Ascending aorta (tissue), 2 donors: ENCODE measurements around the gene FILIP1L. TPM values are rescaled to one million over a fixed set of nuclear protein-coding genes. Genes with fewer than 3 reads are reported as not detected.

Experiments
- DNase-seq, 2 donors: peaks; one replicate each; pipeline ENCODE4 v3.0.0-alpha.2; 2019; ENCODE audit warnings: low spot score in 2 of 2
- H3K27ac ChIP-seq, 2 donors: fragments of 200-600 bp; sonication (generic); one replicate each; pipeline ENCODE4 v1.5.1; 2016 to 2017; ENCODE audit warnings: mild to moderate bottlenecking in 1 of 2
- H3K27me3 ChIP-seq: fragments of 200-600 bp; sonication (generic); one replicate; pipeline ENCODE4 v1.5.1; 2017
- H3K36me3 ChIP-seq, 2 donors: fragments of 200-600 bp; sonication (generic); one replicate each; pipeline ENCODE4 v1.5.1; 2016
- H3K4me1 ChIP-seq, 2 donors: fragments of 200-600 bp; sonication (generic); one replicate each; pipeline ENCODE4 v1.5.1; 2016 to 2017; ENCODE audit warnings: mild to moderate bottlenecking in 1 of 2
- H3K4me3 ChIP-seq, 2 donors: fragments of 200-600 bp; sonication (generic); one replicate each; pipeline ENCODE4 v1.5.1; 2016 to 2017; ENCODE audit warnings: mild to moderate bottlenecking in 1 of 2
- H3K9me3 ChIP-seq, 2 donors: fragments of 200-600 bp; sonication (generic); one replicate each; pipeline ENCODE4 v1.5.1; 2016
- CTCF ChIP-seq, 3 experiments: fragments of 200-600 bp in 2 of 3; fragments of 450-650 bp in 1 of 3; sonication (generic) in 2 of 3; IDR thresholded peaks; one replicate each; pipeline ENCODE4 v1.5.1; 2016 to 2019; ENCODE audit warnings: antibody characterized with exemption in 3 of 3, mild to moderate bottlenecking in 1 of 3, moderate library complexity in 1 of 3
- intact Hi-C: fragments of 100-400 bp; cut with DNase I; formaldehyde crosslinking; loops from one replicate; pipeline ENCODE4 v1.15.1; 2023
- total RNA-seq: library from RNA; depleted of rRNA; stranded (reverse); fragments of >200 nt; gene quantifications from one replicate; pipeline ENCODE4 v1.1.0, GENCODE V29; 2016

FILIP1L gene
- total RNA-seq, 1 donor from 2014 or later, result 106 TPM

DNA sequence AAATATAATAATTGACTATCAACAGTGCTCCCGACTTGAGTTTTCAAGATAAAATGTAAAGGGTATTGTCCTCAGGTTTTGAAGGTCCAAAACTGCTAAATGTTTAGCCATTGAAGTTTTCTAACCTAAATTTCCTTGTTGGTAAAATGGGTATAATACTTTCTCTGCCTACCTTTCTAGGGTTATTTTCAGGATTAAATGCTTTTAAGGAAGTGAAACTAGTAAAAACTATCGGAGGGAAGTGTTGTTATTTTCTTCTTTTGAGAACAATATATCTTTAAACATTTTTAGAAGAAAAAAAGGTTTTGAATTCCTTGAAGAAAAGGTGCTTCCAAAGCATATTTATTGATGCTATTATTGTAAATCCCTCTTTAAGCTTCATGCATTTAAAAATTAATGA, 67.3 kb downstream of the FILIP1L start:
- Histone ChIP-seq H3K27me3 (no peaks in the 10 kb centered on the region), H3K36me3 (no peaks in the 10 kb centered on the region), H3K9me3 (no peaks in the 10 kb centered on the region), H3K27ac (peak overlapping the region; percentile 89 to 94), H3K4me3 (no peak overlapping the region), H3K4me1 (peaks cover 6 to 34% of the 10 kb centered on the region in 2 donors)
- intact Hi-C loops, result loop anchor here (1.0 to 5.0 kb wide), 2 partner anchors 20 to 205 kb away; no protein-coding TSS in a partner anchor
- no peak for DNase-seq
- TF ChIP-seq CTCF (IDR thresholded peaks at IDR 0.05), result no peak

DNA sequence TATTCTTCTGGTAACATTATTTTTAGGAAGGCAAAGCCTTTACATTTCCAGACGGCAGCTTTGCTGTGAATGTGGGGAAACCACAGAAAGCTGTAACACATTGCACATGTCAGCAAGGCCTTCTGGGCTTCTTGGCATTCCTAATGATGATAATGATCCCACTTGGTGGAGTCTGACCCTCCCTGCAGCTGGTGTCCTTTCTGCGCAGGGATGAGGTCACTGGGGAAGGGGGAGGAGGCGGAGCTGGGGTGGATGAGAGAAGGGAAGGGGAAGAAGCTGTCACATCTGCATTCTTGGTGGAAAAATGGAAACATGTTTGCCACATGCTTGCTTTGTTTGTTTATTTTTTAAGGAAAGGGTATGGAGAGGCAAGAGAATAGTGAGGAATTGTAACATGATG, 68.6 kb downstream of the FILIP1L start:
- Histone ChIP-seq H3K4me3 (no peak overlapping the region), H3K4me1 (peaks cover 6 to 44% of the 10 kb centered on the region in 2 donors), H3K27ac (peak overlapping the region; percentile 89 to 94), H3K27me3 (no peaks in the 10 kb centered on the region), H3K36me3 (no peaks in the 10 kb centered on the region), H3K9me3 (no peaks in the 10 kb centered on the region)
- peak; percentile 15 to 72 for DNase-seq
- no peak for TF ChIP-seq CTCF (IDR thresholded peaks at IDR 0.05)
- intact Hi-C loops, result loop anchor here (1.0 to 5.0 kb wide), 3 partner anchors 13 to 207 kb away; no protein-coding TSS in a partner anchor

GRCh38 chr3:100044369-100044768, 69.9 kb downstream of the FILIP1L start:
- intact Hi-C loops, result loop anchor here (2.0 to 5.0 kb wide), 2 partner anchors 14 to 77 kb away; no protein-coding TSS in a partner anchor
- no peak for DNase-seq
- no peaks in the 10 kb centered on the region for H3K9me3 ChIP-seq
- H3K27me3 ChIP-seq, result no peaks in the 10 kb centered on the region
- H3K27ac ChIP-seq, result peak overlapping the region; percentile 89 to 94
- no peak for TF ChIP-seq CTCF (IDR thresholded peaks at IDR 0.05)
- peaks cover 9 to 52% of the 10 kb centered on the region in 2 donors for H3K4me1 ChIP-seq
- no peaks in the 10 kb centered on the region for H3K36me3 ChIP-seq
- H3K4me3 ChIP-seq, result no peak overlapping the region

DNA sequence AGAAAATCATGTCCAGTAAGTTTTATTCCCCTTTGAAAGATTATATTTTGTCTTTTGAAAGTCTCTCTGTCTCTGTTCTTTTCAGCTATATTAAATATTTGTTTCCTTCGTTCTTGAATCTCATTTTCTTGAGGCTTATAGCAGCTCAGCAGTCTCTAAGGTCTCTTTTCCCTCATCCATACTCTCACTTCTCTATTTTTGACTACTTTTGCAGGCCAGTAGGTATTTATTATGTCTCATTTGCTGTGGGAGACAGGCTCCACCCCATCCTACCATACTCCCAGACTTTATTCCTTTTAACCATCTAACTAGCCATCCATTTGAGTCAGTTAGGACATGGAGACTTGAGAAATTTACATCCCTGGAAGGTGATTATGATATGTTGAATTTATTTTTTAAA, 71.0 kb downstream of the FILIP1L start:
- Histone ChIP-seq H3K9me3 (no peaks in the 10 kb centered on the region), H3K4me1 (peaks cover 9 to 52% of the 10 kb centered on the region in 2 donors), H3K27me3 (no peaks in the 10 kb centered on the region), H3K4me3 (no peak overlapping the region), H3K36me3 (no peaks in the 10 kb centered on the region), H3K27ac (peak overlapping the region; percentile 89 to 94)
- no peak for DNase-seq
- intact Hi-C loops, result loop anchor here (5.0 kb wide), 1 partner anchor 76 kb away; no protein-coding TSS in a partner anchor
- no peak for TF ChIP-seq CTCF (IDR thresholded peaks at IDR 0.05)

DNA sequence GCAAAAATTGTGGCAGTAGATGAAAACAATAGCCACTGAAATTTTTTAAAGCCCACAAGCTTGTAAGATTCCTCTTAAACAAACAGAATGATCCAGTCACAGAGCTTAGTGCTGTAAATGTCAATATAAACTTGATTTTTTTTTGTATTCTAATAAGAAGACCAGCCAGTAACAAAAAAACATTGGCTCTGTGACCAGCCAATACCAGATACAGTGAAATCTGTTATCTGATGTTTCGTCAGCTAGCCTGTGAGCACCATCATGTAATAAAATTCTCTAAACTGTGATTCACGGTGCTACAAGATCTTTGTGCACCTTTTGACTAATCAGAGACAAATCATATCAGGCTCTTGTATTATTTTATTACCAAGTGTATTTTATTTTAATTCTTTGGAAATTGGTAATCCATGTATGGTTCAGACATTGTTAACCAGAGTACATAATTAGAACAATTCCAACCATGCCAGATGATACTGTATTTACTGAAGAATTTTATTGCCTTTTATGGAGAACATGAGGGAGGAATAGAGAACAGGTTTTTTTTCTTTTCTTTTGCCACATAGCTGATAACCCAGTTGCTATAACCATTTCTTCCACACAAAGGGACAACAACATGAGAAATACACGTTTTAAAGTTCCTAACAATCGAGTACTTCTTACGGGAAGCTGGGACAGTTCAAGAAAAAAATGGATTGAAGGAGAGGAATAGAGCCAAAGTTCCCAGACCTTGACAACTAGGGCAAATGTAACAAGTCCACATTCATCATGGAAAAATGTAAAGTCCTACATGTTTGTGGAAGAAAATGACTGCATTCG, 71.9 kb downstream of the FILIP1L start:
- Histone ChIP-seq H3K9me3 (no peaks in the 10 kb centered on the region), H3K36me3 (no peaks in the 10 kb centered on the region), H3K4me3 (no peak overlapping the region), H3K4me1 (peaks cover 9 to 47% of the 10 kb centered on the region in 2 donors), H3K27me3 (no peaks in the 10 kb centered on the region), H3K27ac (peak overlapping the region; percentile 89 to 94)
- intact Hi-C loops, result loop anchor here (5.0 kb wide), 1 partner anchor 75 kb away; no protein-coding TSS in a partner anchor
- peak in 1 of 2 donors; percentile 79 for DNase-seq
- TF ChIP-seq CTCF (IDR thresholded peaks at IDR 0.05), result no peak
